Retinal pigment epithelial cell (primary cell): Measurements from ENCODE around the gene TNFSF9.

ENCODE experiments used
- DNase-seq: peaks from one replicate; pipeline ENCODE4 v3.0.0-alpha.2; 2010; ENCODE audit warnings: low read depth
- H3K4me3 ChIP-seq: 2 replicates; pipeline ENCODE4 v1.5.1; 2011; ENCODE audit warnings: mild to moderate bottlenecking, low read length, control low read depth, moderate library complexity
- TF ChIP-seq, protein P1 (sequence below): conservative IDR thresholded peaks from 2 replicates; pipeline ENCODE4 v1.5.1; 2011; ENCODE audit warnings: low read depth, low read length, control low read depth, inconsistent platforms

The TNFSF9 gene

GRCh38 chr19:6519289-6519688, 11.5 kb upstream of the TNFSF9 start:
- no peak for DNase-seq
- TF ChIP-seq, protein P1, sequence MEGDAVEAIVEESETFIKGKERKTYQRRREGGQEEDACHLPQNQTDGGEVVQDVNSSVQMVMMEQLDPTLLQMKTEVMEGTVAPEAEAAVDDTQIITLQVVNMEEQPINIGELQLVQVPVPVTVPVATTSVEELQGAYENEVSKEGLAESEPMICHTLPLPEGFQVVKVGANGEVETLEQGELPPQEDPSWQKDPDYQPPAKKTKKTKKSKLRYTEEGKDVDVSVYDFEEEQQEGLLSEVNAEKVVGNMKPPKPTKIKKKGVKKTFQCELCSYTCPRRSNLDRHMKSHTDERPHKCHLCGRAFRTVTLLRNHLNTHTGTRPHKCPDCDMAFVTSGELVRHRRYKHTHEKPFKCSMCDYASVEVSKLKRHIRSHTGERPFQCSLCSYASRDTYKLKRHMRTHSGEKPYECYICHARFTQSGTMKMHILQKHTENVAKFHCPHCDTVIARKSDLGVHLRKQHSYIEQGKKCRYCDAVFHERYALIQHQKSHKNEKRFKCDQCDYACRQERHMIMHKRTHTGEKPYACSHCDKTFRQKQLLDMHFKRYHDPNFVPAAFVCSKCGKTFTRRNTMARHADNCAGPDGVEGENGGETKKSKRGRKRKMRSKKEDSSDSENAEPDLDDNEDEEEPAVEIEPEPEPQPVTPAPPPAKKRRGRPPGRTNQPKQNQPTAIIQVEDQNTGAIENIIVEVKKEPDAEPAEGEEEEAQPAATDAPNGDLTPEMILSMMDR = no peak
- H3K4me3 ChIP-seq = no peak overlapping the region

GRCh38 chr19:6521718-6522646, 8.8 kb upstream of the TNFSF9 start:
- TF ChIP-seq, protein P1 = no peak
- DNase-seq = no peak
- no peak overlapping the region for H3K4me3 ChIP-seq

GRCh38 chr19:6522712-6523111, 8.1 kb upstream of the TNFSF9 start:
- TF ChIP-seq, protein P1 = no peak
- H3K4me3 ChIP-seq = no peak overlapping the region
- DNase-seq = no peak

- H3K4me3 ChIP-seq = no peak overlapping the region
- DNase-seq = no peak
- TF ChIP-seq, protein P1 = no peak
Observed at GRCh38 chr19:6524311-6524710, 6.5 kb upstream of the TNFSF9 start.

DNA sequence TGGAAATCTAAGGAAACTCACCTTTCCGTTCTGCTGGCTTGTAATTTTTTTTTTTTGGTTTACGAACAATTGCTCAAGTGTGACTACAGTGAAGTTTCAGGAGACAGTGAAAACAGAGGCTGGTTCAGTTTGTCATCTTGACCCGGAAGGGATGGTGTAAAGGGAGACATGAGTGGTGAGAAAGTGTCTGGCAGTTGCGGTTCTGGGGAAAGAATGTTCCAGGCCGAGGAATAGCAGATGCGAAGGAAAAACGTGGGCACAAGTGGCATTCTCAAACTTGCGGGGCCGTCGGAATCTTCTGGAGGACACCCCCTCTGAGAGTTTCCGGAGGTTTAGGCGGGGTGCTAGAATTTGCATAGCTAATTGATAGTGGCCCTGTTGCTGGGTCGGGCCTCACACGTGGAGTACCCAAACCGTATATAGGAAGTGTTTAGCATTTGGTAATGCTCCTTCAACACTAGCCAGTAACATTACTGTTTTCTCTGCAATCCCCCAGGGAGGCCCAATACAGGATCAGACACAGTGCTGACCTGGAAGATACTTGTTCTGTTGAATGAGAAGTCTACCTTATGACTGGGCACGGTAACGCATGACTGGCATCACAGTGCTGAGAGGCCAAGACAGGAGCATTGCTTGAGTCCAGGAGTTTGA, 2.8 kb upstream of the TNFSF9 start:
- TF ChIP-seq, protein P1 = no peak
- no peak for DNase-seq
- no peak overlapping the region for H3K4me3 ChIP-seq

DNA sequence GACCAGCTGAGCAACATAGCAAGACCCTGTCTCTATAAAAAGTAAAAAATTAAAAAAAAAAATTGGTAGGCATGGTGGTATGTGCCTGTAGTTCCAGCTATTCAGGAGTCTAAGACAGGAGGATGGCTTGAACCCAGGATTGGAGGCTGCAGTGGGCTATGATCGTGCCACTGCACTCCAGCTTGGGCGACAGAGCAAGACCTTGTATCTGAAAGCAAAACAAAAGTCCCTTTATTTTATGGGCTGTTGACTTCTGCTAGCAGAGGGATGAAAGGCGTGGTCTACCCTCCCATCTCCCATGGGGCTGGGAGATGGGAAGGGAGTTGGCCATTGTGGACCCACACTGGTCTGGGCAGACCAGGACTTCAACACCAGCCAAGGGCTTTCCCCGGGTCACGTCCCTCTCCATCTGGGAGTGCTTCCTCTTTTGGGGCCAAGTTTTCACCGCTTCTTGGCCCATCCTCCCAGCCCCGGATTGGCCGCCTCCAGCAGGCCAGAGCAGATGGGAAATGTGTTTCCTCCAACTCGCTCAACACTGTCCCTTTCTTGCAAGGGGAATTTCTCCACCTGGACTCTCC, 2.2 kb upstream of the TNFSF9 start:
- TF ChIP-seq, protein P1 = no peak
- no peak for DNase-seq

More for the DNA sequence above, 2.2 kb upstream of the TNFSF9 start:
- no peak overlapping the region for H3K4me3 ChIP-seq
